Muscle of back (tissue), 11 donors: ENCODE measurements around the gene MRPS35. TPM values are rescaled to one million over a fixed set of nuclear protein-coding genes. Genes with fewer than 3 reads are reported as not detected.
"Not testable (repeated sequence)": the region's sequence is repeated elsewhere in the genome, so short reads cannot be mapped to it uniquely, and the experiment has no call there.

Experiments
- DNase-seq, 3 donors: peaks; one replicate each; pipeline versions ENCODE4 v3.0.0 to v3.0.0-alpha.2; 2013
- polyA plus RNA-seq, 10 donors: library from polyadenylated mRNA; unstranded; fragments of 120-200 nt; gene quantifications; one replicate each; pipeline ENCODE4 v1.2.1, GENCODE V29; 2013; ENCODE audit not compliant: insufficient read length in 10 of 10

MRPS35 gene
- polyA plus RNA-seq, 10 donors = 45.8 to 62.9 (median 49.1) TPM

- peak; percentile 67 to 87 (median 81) for DNase-seq
Measured at GRCh38 chr12:27703720-27704452, 6.7 kb upstream of the MRPS35 start.

- DNase-seq = no peak
Measured at GRCh38 chr12:27705263-27705662, 5.4 kb upstream of the MRPS35 start.

- DNase-seq = no peak
Measured at GRCh38 chr12:27707216-27707615, 3.4 kb upstream of the MRPS35 start.

- DNase-seq = no peak
Measured at GRCh38 chr12:27709212-27709931, 1.3 kb upstream of the MRPS35 start.

GRCh38 chr12:27709932-27710591 lies 570 bp upstream of the MRPS35 start:
- peak in 1 of 3 donors; percentile 56 for DNase-seq

- DNase-seq = no peak
Measured at GRCh38 chr12:27711317-27711682, 668 bp downstream of the MRPS35 start.

GRCh38 chr12:27711967-27712366 lies 1.3 kb downstream of the MRPS35 start:
- no peak for DNase-seq

GRCh38 chr12:27723212-27723611 lies 12.6 kb downstream of the MRPS35 start:
- DNase-seq = no peak

GRCh38 chr12:27730097-27730588 lies 19.5 kb downstream of the MRPS35 start:
- no peak for DNase-seq

- DNase-seq = no peak
Measured at GRCh38 chr12:27732281-27732680, 21.6 kb downstream of the MRPS35 start.

- DNase-seq = peak; percentile 20 to 46 (median 27)
Measured at GRCh38 chr12:27733052-27733656, 22.5 kb downstream of the MRPS35 start.

GRCh38 chr12:27733791-27734190 lies 23.2 kb downstream of the MRPS35 start:
- DNase-seq = no peak

GRCh38 chr12:27734321-27734720 lies 23.7 kb downstream of the MRPS35 start:
- DNase-seq = not testable (repeated sequence)

- no peak for DNase-seq
Measured at GRCh38 chr12:27743601-27744000, 33.0 kb downstream of the MRPS35 start.

- DNase-seq = not testable (repeated sequence)
Measured at GRCh38 chr12:27745734-27746133, 35.1 kb downstream of the MRPS35 start.

- no peak for DNase-seq
Measured at GRCh38 chr12:27747111-27747820, 36.6 kb downstream of the MRPS35 start.

GRCh38 chr12:27751386-27752047 lies 40.9 kb downstream of the MRPS35 start:
- no peak for DNase-seq

GRCh38 chr12:27754795-27755194 lies 44.2 kb downstream of the MRPS35 start:
- no peak for DNase-seq

- no peak for DNase-seq
Measured at GRCh38 chr12:27756670-27757195, 46.1 kb downstream of the MRPS35 start.

GRCh38 chr12:27762757-27763156 lies 52.1 kb downstream of the MRPS35 start:
- no peak for DNase-seq

- DNase-seq = no peak
Measured at GRCh38 chr12:27766587-27766986, 56.0 kb downstream of the MRPS35 start.
